Mucosa of stomach (tissue), 1 donor: ENCODE data around the gene FETUB.

ENCODE experiments used
- H3K27me3 ChIP-seq: one replicate; pipeline ENCODE4 v1.7.0; 2013; ENCODE audit warnings: mild to moderate bottlenecking, low read length; ENCODE audit not compliant: control insufficient read depth, insufficient read depth
- H3K36me3 ChIP-seq: one replicate; pipeline ENCODE4 v1.7.0; 2013; ENCODE audit warnings: low read length; ENCODE audit not compliant: control insufficient read depth, insufficient read depth
- H3K4me1 ChIP-seq: one replicate; pipeline ENCODE4 v1.7.0; 2013; ENCODE audit warnings: mild to moderate bottlenecking, low read length; ENCODE audit not compliant: control insufficient read depth, insufficient read depth
- H3K4me3 ChIP-seq: one replicate; pipeline ENCODE4 v1.7.0; 2013; ENCODE audit warnings: low read length
- H3K9ac ChIP-seq: one replicate; pipeline ENCODE4 v1.7.0; 2013; ENCODE audit warnings: mild to moderate bottlenecking, low read length, moderate library complexity
- H3K9me3 ChIP-seq: one replicate; pipeline ENCODE4 v1.7.0; 2013; ENCODE audit warnings: mild to moderate bottlenecking, low read length, moderate library complexity; ENCODE audit not compliant: control insufficient read depth
- donor health status: Pancreatic carcinoma.

FETUB gene, protein sequence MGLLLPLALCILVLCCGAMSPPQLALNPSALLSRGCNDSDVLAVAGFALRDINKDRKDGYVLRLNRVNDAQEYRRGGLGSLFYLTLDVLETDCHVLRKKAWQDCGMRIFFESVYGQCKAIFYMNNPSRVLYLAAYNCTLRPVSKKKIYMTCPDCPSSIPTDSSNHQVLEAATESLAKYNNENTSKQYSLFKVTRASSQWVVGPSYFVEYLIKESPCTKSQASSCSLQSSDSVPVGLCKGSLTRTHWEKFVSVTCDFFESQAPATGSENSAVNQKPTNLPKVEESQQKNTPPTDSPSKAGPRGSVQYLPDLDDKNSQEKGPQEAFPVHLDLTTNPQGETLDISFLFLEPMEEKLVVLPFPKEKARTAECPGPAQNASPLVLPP

GRCh38 chr3:186639778-186640472, at the start of gene FETUB:
FETUB (plus strand) TSS chr3:186640399; CDS start chr3:186640461, 62 bp downstream.
- Histone ChIP-seq H3K9me3 (no peaks in the 10 kb centered on the region), H3K4me1 (peaks cover 5% of the 10 kb centered on the region), H3K36me3 (no peaks in the 10 kb centered on the region), H3K9ac (no peak within 1 kb of the TSS), H3K4me3 (no peak within 1 kb of the TSS), H3K27me3 (no peaks in the 10 kb centered on the region)

GRCh38 chr3:186590580-186591295, 49.5 kb upstream of the FETUB start:
- no peak overlapping the region for H3K9ac ChIP-seq

GRCh38 chr3:186592682-186593081, 47.5 kb upstream of the FETUB start:
- Histone ChIP-seq H3K9me3 (no peaks in the 10 kb centered on the region), H3K4me3 (no peak overlapping the region), H3K9ac (no peak overlapping the region), H3K36me3 (no peaks in the 10 kb centered on the region), H3K27me3 (no peaks in the 10 kb centered on the region), H3K4me1 (peaks cover 5% of the 10 kb centered on the region)

More at GRCh38 chr3:186590580-186591295, 49.5 kb upstream of the FETUB start:
- H3K9me3 ChIP-seq, result no peaks in the 10 kb centered on the region
- no peak overlapping the region for H3K4me3 ChIP-seq
- no peaks in the 10 kb centered on the region for H3K36me3 ChIP-seq
- H3K4me1 ChIP-seq, result peaks cover 5% of the 10 kb centered on the region
- no peaks in the 10 kb centered on the region for H3K27me3 ChIP-seq

- Histone ChIP-seq H3K4me3 (no peak overlapping the region), H3K27me3 (no peaks in the 10 kb centered on the region), H3K9ac (no peak overlapping the region), H3K9me3 (no peaks in the 10 kb centered on the region), H3K36me3 (no peaks in the 10 kb centered on the region), H3K4me1 (peaks cover 5% of the 10 kb centered on the region)
These were observed 46.3 kb upstream of the FETUB start for GRCh38 chr3:186593862-186594261.

GRCh38 chr3:186594591-186595113, 45.5 kb upstream of the FETUB start:
- Histone ChIP-seq H3K9me3 (no peaks in the 10 kb centered on the region), H3K36me3 (no peaks in the 10 kb centered on the region), H3K9ac (no peak overlapping the region), H3K4me3 (no peak overlapping the region), H3K4me1 (peaks cover 9% of the 10 kb centered on the region), H3K27me3 (no peaks in the 10 kb centered on the region)

GRCh38 chr3:186596568-186597287, 43.5 kb upstream of the FETUB start:
- H3K9me3 ChIP-seq, result no peaks in the 10 kb centered on the region
- no peak overlapping the region for H3K4me3 ChIP-seq
- no peak overlapping the region for H3K9ac ChIP-seq
- H3K27me3 ChIP-seq, result no peaks in the 10 kb centered on the region
- peaks cover 8% of the 10 kb centered on the region for H3K4me1 ChIP-seq
- no peaks in the 10 kb centered on the region for H3K36me3 ChIP-seq

DNA sequence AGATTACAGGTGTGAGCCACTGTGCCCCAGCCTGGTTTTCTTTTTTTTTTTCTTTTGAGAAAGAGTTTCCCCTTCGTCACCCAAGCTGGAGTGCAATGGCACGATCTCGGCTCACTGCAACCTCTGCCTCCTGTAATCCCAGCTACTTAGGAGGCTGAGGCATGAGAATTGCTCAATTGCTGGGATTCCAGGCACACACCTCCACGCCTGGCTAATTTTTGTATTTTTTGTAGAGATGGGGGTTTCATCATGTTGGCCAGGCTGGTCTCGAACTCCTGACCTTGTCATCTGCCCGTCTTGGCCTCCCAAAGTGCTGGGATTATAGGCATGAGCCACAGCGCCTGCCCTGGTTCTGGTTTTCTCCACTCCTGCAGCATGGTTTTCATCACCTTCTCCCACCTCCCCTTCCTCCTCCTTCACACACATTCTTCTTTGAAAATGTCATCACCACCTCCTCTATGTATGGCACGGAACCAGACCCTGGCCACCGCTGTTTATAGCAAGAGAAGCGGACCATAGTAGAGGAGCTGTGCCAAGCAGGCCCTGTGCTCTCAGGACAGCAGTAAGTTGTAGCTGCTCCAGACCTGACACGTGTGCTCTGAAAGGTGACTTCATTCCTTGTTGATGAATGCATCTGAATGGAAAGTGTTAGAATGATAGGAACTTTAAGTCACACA, 42.0 kb upstream of the FETUB start:
- H3K36me3 ChIP-seq, result no peaks in the 10 kb centered on the region
- no peaks in the 10 kb centered on the region for H3K27me3 ChIP-seq
- peaks cover 8% of the 10 kb centered on the region for H3K4me1 ChIP-seq
- no peaks in the 10 kb centered on the region for H3K9me3 ChIP-seq
- no peak overlapping the region for H3K9ac ChIP-seq
- H3K4me3 ChIP-seq, result no peak overlapping the region

DNA sequence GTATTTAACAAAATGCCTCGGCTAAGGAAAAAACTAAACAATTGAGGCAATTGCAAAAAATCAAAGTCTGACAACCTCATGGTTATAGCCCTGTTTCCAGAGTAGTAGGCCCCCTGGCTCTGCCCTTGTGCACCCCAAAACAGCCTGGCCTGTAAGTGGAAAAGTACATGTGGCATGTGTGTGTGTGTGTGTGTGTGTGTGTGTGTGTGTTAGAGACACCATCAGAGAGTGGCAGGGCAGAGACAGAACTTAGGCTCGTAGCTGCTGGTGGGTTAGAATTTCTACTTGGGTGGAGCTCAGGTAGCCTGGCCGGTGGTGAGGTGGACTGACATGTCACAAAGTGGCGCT, 41.4 kb upstream of the FETUB start:
- H3K27me3 ChIP-seq, result no peaks in the 10 kb centered on the region
- H3K4me1 ChIP-seq, result peaks cover 8% of the 10 kb centered on the region
- H3K36me3 ChIP-seq, result no peaks in the 10 kb centered on the region
- H3K9ac ChIP-seq, result no peak overlapping the region
- H3K9me3 ChIP-seq, result no peaks in the 10 kb centered on the region
- no peak overlapping the region for H3K4me3 ChIP-seq

DNA sequence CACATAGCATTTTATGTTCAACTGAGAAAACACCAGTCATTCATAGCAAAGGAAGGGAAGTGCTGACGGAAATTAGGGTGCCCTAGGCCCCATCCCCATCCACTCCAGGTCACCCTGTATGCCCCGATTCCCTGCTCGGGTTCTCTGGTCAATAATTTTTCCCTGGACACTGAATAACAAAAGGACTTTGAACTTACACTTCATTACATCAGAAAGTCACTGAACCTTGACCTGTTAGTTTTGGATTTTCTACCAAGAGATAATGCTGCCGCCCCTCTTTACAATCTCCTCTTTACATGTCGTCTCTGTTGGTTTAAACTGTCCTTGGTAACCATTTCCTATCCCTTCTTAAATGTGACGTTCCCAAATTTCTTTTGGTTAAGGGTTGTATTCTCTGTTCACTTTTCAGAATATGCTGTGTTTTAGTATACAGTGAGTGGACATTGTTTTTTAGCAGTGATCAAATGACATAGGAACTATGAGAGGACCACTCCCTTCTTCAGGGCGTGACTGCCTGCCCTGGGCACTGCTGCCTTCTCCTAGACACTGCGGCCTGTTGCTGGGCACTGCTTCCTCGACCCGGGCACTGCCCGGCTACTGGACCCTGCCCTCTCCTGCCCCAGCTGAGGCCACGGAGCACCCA, 40.9 kb upstream of the FETUB start:
- no peaks in the 10 kb centered on the region for H3K36me3 ChIP-seq
- no peaks in the 10 kb centered on the region for H3K9me3 ChIP-seq
- peaks cover 8% of the 10 kb centered on the region for H3K4me1 ChIP-seq
- no peaks in the 10 kb centered on the region for H3K27me3 ChIP-seq
- H3K9ac ChIP-seq, result no peak overlapping the region
- no peak overlapping the region for H3K4me3 ChIP-seq

DNA sequence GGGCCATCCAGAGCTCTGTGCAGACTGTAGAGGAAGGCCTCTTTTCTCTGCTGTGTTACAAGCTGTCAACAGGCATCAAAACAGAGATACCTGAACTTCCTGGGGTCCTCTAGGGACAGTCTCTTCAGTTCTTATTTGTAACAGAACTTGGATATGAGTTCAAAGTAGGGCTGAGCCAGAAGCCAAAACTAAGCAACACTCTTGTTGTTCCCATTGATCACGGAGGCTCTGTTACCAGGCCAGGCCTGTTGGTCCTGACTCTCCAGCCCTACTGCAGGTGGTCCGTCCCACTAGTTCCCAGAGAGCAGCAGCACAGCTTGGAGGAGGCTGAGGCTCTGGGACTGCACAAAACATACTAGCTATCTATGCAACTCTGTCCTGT, 40.4 kb upstream of the FETUB start:
- Histone ChIP-seq H3K36me3 (no peaks in the 10 kb centered on the region), H3K9ac (no peak overlapping the region), H3K4me1 (peaks cover 12% of the 10 kb centered on the region), H3K4me3 (no peak overlapping the region), H3K27me3 (no peaks in the 10 kb centered on the region), H3K9me3 (no peaks in the 10 kb centered on the region)

DNA sequence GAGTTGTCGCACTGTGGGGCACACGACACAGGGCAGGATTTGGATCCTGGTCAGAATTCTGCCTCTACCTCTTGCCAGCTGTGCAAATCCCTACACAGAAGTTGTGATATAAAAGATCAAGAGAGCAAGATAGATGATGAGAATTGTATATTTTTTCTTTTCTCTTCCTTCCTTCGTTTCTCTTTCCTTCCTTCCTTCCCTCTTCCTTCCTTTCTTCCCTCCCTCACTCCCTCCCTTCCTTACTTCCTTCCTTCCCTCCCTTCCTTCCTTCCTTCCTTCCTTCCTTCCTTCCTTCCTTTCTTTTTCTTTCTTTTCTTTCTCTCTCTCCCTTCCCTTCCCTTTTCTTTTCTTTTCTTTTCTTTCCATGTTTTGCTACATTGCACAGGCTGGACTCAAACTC, 39.3 kb upstream of the FETUB start:
- Histone ChIP-seq H3K4me1 (peaks cover 23% of the 10 kb centered on the region), H3K9me3 (no peaks in the 10 kb centered on the region), H3K9ac (no peak overlapping the region), H3K4me3 (no peak overlapping the region), H3K36me3 (no peaks in the 10 kb centered on the region), H3K27me3 (no peaks in the 10 kb centered on the region)
